NCI-H2196 treated with DMSO at 0.1 percent for 48 hours (cell line): ENCODE measurements around the gene MORN1.

Source experiments
- DNase-seq: peaks from one replicate; lab custom pipeline; 2025; ENCODE audit not compliant: unreplicated experiment; lab: John Stamatoyannopoulos, UW

MORN1 gene

DNA sequence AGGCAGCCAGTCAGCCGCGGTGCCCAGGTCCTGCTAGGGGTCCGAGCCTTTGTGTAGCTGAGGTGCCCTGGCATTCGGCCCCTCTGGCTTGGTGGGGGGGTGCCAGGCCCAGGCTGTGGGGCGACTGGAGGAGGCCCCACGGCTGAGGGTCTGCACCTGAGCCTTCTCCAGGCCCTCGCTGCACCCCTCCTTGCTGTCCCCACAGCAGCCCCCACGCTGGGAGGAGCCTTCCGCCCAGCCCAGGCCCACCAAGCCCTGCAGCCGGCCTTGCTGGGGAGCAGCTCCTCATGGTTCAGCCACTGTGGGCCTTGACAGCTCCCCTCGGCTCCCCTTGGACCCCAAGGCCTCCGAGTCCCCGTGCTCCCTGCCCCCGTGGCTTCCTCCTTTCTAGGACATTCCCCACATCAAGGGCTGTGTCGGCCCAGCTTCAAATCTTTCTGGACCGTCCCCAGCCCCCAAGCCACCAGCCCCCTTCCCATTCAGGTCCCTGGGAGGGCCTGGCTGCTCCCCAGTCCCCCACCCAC, 67.8 kb downstream of the MORN1 start:
- DNase-seq, result no peak

DNA sequence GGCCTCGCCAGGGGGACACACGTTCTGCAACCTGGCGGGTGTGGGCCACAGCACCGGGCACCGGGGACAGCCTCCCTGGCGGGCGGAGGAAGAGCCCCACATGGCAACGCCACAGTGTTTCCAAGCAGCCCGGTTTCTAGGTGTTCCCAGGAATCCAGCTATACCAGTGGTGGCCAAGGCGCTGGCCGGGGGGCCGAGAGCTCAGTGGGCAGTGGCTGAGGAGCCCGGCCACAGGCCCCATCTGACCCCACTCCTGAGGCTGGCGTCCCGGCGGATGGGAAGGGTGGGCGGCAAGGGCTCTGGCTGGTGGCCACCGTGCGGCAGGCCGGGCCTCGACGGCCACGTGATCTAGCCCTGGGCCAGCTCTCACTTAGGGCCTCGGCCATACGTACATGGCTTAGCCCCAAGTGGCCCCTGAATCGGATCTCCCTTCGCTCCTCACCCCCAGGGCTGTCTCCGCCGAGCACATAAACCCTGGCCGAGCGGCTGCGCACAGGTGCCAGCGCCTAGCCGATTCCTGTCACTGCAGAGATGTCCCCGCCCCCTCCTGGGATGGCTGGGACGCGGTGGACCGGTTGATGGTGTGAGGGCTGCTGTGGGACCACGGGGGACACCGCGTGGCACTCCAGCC, 68.7 kb downstream of the MORN1 start:
- DNase-seq, result no peak

DNA sequence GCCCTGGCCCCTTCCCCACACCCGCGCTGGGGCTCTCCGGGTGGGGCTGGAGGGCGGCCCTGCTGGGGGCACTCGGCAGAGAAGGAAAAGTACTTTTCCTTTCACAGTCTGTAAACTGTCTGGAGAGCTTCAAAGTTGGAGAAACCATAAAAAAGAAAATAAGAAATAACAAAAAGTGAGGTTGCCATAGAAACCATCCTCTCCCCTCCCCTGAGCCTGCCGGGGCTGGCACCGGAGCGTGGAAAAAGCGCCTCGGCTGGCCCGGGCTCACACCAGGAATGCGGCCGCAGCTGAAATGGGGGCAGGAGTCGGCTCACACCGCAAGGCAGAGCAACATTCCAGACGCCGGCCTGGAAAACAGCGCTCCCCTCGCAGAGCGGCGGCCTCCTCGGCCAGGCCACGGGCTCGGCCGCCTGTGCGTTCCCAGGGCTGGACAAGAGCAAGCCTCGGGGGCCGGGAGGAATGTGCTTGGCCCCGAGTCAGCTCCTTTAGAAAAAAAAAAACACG, 69.2 kb downstream of the MORN1 start:
- no peak for DNase-seq

DNA sequence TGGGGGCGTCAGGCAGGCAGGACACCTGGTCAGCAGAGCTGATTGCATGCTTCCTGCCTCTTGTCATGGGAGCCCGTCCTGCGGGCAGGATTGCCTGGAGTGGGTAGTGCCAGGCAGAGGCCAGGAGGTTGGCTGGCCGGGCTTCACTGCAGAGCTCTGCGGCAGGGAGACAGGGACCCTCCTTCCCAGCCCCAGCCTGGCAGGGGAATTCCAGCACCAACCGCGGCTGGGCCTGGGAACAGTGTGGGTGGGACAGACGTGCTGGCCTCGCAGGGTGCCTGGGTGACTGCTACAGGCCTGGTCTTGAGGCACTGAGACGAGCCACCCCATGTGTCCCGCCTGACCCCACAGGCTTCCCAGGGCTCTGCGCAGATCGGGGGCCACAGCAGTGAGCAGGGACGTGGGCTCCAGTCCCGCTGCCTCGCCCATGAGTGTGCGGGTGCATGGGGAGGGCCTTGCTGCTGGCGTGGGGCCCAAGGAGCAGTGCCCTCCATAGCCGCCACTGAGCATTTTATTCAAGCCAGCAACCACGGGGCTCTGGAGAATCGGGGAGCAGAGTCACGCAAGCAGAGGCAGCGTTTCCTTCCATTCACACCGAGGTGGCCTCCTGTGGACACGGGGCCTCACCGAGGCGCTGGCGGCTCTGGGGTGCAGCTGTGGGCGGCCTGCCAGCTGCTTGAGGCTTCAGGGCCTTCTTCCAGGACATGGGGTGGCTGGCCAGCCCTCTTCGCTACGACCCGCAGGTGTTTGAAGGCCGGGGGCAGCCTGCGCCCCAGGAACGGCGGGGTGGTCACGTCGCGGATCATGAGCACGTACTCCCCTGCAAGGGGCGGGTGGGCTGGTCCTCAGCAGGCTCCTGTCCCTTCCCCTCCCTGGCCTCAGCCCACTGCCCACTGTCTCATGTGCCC, 70.3 kb downstream of the MORN1 start:
- no peak for DNase-seq

DNA sequence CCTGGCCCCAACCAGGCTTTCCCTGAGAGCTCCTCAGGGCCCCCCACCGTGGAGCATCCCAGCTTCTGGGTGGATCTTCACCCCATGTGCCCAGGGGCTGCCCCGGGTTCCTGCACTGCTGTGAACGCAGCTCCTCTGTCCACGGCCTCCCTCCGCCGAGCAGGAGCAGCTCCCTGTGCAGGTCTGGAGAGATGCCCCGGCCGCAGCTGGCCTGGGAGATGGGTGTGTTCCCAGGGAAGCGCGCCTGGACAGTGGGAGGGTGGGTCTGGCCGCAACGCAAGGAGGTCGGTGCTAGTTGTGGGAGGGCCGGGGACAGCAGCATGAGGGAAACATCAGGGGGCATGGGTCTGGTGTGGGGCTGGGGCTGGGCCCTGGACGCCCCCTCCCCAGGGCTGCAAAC, 71.3 kb downstream of the MORN1 start:
- no peak for DNase-seq

DNA sequence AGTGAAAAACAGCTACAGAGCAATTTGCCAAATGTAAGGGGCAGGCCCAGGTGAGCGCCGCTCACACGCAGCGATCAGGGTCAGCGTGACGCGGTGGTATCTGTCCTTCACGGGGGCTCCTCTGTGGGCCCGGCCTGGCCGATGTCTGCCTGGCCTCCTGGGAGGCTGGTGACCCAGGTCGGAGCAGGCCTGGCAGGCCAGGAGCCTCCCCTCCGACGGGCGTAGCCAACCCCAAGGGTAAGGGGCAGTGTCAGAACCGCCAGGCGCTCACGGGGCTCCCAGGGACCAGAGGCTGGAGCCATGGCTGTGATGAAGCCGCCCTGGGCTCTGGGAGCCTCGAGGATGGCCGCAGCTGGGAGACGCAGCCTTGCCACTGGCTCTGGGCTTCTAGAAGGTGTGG, 72.1 kb downstream of the MORN1 start:
- no peak for DNase-seq

DNA sequence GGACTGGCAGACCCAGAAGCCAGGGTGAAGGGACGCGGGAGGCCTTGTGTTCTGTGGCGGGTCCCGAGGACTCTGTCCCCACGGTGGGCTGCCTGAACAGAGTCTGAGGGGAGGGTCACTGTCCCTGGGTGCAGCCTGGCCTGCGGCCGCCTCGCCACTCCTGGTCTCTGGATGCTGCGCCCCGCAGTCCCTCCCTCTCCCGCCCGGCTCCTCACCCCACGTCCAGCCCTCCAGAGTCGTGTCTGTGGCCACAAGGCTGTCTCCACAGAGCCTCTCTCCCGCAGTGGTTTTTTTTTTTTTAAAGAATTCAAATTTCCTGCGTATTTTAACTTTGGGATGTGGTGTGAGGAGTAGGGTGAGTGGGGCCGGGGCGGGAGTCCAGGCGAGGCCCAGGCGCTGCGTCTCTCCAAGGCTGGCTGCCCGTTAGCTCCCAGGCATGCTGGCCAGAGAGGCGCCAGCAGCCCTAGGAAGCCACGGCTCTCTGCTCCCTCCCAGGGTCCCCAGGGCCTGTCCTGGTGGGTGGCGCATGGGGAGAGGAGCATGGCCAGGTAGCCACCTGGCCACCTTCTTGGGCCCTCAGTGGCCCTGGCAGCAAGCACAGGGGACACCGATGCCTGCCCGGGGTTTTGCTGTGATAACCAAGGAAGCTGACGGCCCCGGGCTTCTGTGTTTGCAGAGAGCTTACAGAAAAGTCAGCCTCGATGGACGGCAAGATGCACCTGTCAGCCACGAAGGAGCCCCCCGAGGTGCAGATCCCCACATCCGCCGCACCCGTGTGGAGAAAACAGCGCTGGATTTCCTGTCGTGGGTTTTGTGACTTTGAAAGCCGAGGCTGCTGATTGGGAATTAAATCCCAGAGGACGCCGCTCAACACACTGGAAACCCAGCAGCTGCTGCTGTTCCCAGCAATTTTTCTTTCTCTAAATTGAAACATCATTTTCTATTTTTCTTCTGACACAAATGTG, 72.8 kb downstream of the MORN1 start:
- DNase-seq, result no peak

DNA sequence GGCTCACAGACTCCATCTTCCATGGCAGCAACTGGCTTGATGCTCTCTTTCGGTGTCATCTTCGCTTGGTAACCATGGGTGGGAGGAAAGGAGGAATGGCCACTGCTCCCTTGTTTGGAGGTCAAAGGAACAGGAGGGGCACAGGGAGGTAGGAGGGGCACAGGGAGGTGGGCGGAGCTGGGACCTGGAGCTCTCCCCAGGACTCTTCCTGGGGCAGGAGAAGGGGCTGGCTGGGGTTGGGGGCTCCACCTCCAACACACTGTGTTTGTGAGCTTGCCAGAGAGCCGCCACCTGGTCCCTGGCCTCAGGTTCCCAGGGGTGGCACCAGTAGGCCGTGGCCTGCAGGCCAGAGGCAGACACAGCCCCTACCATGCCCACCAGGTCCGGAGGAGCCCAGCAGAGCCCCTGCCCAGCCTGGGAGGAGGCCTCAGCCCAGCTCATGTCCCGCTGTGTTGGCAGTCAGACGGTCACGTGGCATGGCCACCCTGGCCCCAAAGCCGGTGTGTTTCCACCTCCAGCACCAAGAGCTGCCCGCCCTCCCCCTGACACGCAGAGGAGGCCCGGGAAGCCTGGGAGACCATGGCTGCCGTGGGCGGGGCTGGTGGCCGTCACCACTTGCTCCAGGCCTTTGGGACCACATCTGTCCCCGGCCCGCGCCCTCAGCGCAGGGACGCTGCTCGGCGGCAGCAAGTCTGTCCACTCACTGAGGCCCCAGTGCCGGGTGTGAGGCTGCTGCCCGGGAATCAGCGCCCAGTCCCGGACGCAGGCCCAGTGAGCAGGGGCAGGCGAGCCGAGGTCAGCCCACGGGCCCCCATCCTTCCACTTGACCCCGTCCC, 73.9 kb downstream of the MORN1 start:
- DNase-seq, result no peak

DNA sequence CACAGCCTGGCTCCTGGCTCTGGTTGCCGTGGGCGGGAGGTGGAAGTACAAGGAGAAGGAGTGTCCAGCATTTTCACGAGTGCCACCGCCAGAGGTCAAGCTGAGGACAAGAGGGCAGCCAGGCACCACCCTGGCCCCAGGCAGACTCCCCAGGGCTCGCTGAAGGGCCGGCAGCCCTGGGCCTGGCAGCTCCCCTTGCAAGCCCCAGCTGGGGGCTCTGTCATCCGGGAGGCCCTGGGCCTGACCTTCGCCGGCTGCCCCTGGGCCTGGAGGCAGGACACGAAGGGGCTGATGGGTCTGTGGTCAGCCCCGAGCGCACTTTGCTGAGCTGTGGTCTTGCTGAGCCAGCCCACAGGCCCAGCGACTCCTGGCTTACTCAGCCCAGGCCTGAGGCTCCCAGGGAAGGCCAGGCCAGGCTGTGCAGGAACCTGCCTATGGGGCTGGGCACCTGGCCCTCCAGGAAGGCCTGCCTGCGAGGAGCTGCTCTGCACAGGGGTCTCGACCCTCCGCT, 74.8 kb downstream of the MORN1 start:
- DNase-seq, result no peak

DNA sequence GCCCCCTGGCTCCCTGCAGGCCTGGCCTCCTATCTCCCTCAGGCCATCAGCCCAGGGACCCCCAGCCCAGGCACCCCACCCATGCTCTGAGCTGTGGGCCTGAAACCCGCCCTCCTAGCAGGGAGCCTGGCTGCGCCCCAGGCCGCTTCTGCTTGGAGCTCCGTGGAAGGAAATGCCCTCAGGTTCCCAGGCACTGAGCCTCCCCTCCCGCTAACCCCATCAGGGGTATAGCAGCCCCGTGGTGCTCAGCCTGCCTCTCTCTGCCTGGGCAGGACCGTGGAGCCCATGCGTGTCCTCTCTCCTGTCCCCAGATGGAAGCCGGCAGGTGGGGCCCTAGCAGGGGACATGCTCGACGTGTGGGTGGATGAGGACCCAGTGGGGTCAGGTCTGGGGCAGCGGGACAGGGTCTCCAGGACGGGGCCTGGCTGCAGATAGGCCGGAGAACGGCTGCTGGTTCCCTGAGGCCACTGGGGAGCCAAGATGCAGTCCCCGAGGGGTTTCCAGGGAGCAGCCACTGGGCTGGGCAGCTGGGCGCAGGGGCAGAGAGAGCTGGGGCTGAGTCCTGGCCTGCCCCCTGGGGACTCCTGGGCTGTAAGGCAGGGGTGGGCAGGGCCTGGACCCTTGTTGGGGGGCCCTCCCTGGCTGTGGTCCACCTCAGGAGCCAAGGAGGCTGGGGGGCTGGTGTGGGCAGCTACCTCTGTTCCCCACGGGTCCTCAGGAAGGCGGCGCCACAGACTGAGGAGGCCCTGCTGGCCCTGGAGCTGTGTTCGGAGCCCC, 75.5 kb downstream of the MORN1 start:
- no peak for DNase-seq

DNA sequence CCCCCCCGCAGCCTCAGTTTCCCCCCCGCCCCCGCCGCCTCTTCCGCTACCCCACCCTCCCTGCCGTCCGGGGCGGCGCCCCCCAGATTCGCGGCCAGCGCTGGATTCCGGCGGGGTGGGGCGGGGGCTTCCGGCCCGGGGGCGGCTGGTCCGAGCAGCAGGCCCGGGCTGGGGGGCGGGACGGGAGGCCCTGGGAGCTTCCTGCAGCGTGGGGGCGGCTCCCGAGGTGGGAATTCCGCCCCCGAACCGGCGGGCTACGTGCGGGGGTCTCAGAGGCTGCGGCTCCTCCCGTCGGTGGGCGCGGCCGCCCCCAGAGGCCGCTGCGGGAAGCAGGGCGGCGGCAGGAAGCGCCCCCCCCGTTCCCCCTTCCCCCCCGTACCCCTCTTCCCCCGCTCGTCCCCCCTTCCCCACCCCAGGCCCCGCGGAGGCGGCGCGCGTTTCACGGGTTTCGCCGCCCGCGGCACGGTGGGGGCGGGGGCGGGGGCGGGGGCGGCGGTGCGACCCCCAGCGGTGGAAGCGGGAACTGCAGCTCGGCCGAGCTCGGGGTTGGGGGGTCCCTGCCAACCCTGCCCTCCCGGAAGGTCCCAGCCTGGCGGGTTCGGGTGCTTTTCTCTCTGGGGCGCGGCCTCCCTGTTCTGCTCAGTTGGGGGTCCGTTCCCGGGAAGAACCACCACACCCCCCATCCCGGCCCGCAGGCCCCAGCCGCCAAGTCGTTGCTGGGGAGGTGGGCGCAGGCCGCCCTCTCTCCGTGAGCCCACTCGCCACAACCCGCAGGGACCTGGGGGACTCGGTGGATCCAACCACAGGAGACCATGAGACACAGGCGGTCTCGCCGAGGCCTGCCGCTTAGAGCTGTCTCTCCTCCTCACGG, 76.3 kb downstream of the MORN1 start:
- no peak for DNase-seq

DNA sequence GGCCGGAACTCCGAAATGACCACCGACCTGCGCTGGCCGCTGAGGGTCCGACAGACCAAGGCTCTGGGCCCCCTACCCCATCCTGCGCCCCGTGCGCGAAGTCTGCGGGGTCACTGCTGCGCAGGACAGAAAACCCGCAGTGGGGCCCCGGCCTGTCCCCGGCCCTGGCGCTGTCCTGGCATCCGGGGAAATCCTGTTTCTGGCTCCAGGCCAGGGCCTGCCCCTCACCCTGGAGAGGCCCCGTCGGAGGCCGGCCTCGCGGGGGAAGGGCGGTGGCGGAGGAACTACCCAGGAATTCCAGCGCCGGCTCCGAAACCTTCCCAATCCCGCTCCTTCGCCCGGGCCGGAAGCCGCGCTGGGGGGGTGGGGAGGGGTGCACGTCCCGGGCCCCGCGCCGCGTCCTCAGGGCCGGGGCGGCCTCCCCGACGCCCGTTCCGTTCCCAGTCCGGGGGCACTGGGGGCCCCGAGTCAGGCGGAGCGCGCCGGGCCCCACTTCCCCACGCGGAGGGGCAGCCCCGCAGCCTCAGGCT, 77.0 kb downstream of the MORN1 start:
- no peak for DNase-seq

DNA sequence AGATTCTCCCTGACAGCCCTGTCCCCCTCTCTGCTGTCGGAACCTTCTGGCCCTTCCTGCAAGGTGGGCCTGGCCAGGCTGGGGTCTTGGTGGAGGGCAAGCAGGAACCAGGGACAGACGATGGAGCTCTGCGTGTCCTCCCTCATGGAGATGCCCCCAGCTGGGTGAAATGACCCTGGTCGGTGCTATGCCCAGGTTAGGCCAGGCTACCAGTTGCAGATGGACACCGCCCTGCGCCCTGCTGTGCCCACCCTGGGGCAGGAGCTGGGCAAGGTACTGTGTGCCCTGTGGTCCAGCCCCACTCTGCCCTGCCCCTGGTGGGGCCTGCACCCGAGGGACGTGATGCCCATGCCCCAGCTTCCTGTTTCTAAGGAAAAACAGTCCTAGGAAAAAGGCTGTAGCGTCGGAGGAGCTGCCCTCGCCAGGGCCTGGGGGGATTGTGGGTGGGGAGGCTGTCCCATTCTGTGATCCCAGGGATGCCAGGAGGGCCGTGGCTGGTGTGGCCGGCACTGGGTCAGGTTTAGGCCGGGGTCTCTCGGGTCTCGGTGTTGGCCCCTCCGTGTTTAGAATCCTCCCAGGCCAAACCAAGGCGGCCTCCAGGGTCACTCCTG, 77.6 kb downstream of the MORN1 start:
- no peak for DNase-seq

DNA sequence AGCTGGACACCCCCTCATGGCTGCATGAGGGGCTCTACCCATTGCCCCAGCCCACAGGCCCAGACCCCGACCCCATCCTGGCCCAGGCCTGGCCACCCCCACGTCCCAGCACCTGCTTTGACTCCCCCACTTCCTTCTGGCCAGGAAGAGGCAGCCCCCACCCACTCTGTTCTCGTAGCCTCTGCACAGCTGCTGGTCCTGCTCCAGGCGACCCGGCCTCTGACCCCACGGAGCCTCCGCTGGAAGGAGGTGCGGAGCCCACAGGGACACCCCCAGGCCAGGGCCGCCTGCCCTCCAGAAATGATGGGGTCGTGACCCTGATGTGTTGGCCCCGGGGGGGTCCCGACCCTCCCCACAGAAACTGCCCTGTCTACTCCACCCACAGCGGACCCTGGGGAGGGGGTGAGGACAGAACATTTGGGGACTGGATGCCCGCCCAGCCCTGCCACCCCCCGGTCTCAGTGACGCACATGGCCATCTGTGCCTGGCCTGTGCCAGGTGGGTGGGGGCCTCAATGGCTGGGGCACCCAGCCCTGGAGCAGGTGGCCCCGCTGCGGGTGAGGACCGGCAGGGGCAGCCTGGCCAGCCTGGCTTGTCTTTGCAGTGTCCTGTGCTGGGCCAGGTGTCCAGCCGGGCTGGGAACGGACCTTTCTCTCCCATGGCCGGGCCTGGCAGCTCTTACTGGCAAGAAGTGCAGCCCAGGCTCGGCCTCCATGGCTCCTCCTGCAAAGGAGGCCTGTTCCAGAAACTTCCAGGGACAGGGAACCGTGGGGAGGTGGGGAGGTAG, 78.6 kb downstream of the MORN1 start:
- DNase-seq, result no peak

DNA sequence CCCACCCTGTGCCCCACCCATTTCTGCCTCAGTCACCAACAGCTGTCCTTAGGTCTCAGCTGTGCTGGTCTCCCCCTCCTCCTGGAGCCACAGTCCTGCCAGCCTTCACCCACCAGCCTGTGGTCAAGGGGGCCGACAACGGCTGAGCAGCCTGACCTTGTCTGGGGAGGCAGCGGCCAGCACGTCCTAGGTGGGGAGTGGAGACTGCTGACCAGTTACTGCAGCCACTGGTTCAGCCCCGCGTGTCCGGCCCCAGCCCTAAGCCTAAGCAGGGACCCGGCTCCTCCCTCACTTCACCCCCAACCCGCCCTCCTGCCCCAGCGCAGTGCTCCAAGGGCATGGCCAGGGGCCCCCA, 79.2 kb downstream of the MORN1 start:
- DNase-seq, result no peak

DNA sequence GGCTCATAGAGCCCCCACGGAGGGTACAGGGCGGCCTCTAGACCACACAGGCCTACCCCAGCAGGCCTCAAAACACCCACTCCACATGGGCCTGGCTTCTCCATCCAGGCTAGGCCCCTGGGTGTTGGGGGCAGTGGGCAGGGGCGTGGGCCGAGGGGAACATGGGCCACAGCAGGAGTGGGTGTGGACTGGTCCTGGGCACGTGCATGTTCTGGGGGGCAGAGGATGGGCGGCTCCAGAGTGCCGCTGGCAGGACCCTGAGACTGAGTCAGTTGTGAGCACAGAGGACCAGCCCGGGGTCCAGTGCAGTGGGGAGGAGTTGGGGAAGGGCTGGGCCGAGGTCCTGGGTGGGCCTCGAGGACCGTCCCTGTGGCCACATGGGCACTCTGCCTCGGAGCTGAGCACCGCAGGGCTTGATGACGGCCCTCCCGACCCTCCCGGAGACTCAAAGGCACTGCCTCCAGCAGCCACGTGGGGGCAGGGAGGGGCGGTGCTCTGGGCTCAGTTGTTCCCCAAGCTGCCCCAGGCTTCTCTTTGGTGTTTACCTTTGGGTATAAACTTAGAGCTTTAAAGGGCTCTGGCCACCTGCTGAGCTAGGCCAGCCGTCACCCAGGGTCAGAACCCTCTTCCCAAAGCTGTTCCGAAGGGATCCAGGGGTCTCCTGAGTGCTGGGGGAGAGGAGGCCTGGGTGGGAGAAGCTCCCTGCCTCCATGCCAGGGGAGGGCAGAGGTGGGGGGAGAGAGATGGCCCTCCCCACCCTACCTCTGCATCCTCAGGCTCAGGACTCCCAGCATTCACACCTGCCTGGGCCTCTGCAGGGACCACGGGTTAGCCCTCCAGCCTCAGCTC, 79.9 kb downstream of the MORN1 start:
- DNase-seq, result no peak
